GM12891 (cell line): ENCODE measurements around the gene ATG5.

Source experiments
- POLR2A ChIP-seq: IDR thresholded peaks from 2 replicates; pipeline ENCODE4 v1.6.1; 2011; ENCODE audit warnings: low read depth, low read length, control low read depth
- POLR2AphosphoS5 ChIP-seq: IDR thresholded peaks from 2 replicates; pipeline ENCODE4 v1.6.1; 2011; ENCODE audit warnings: low read depth, low read length, control low read depth
- SPI1 ChIP-seq: IDR thresholded peaks from 2 replicates; pipeline ENCODE4 v1.6.1; 2011; ENCODE audit warnings: low read depth, low read length, control low read depth
- TAF1 ChIP-seq: IDR thresholded peaks from 2 replicates; pipeline ENCODE4 v1.6.1; 2011; ENCODE audit warnings: low read depth, low read length, control low read depth

DNA sequence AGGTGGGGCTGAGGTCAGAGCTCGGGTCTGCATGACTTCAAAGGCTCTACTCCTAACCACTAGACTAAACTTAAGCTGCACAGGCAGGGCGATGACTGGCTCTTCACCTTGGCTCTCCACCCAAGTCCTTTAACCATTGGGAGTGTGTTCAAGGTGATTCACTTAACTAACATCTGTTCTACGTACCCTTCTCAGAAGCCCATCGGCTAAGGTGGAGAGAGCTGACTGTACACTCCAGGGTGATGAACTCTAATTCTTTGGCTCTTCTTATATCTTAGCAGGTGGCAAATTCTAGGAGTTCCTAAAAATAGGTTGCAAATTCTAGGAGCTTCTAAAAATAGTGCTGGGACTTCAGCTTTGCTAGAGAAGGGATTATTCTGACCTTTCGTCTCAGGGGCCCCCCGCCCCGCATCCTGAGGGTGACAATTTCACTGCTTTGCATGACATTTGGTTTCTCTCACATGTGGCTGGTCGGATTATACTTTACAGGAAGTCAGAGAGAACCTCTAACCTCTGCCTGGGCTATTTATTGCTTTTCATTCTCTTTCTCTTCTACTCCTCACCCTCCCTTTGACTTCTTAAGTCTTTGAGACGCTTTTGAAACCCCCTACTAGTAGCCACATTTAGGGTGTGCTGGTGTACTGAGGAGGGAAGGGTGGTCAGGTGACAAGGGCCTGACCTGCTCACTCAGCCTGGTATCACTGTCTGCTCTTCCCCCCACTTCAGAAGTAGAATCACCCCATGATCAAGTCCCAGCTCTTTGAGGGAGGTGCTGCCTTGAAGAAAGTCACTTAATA is 183.9 kb downstream of the ATG5 start:
- TF ChIP-seq POLR2AphosphoS5 (no peak), TAF1 (no peak), POLR2A (no peak), SPI1 (peak; percentile 18; the same call in 1 of the 2 replicates)
